ENCODE measurements around the gene SLC9A9.

Gene SLC9A9

DNA sequence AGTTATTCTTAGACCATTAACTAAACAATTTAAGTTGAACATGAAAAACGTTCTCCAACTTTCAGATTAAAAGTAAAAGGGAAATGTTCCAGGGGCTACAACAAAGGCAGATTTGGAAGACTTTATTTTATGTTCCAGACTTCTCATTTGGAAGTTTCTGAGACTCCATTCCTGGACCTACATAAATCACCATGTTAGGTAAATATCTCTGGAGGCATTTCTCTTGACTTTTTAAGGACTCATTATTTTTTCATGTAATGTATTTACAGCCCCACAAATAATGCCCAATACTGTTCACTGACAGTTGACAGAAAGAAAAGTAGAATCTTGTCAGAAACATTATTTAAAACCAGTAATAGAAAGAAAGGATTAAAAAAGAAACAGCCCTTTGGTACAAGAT is 352.1 kb downstream of the SLC9A9 start:
- TF ChIP-seq, protein P1, sequence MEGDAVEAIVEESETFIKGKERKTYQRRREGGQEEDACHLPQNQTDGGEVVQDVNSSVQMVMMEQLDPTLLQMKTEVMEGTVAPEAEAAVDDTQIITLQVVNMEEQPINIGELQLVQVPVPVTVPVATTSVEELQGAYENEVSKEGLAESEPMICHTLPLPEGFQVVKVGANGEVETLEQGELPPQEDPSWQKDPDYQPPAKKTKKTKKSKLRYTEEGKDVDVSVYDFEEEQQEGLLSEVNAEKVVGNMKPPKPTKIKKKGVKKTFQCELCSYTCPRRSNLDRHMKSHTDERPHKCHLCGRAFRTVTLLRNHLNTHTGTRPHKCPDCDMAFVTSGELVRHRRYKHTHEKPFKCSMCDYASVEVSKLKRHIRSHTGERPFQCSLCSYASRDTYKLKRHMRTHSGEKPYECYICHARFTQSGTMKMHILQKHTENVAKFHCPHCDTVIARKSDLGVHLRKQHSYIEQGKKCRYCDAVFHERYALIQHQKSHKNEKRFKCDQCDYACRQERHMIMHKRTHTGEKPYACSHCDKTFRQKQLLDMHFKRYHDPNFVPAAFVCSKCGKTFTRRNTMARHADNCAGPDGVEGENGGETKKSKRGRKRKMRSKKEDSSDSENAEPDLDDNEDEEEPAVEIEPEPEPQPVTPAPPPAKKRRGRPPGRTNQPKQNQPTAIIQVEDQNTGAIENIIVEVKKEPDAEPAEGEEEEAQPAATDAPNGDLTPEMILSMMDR (IDR thresholded peaks at IDR 0.05; ENCODE audit: extremely low read depth, missing control alignments), result no peak
- DNase-seq (ENCODE audit: low spot score), result no peak

GRCh38 chr3:143495527-143495926 is 352.7 kb downstream of the SLC9A9 start:
- no peak for DNase-seq (ENCODE audit: low spot score)
- TF ChIP-seq, protein P1 (IDR thresholded peaks at IDR 0.05; ENCODE audit: extremely low read depth, missing control alignments), result no peak

DNA sequence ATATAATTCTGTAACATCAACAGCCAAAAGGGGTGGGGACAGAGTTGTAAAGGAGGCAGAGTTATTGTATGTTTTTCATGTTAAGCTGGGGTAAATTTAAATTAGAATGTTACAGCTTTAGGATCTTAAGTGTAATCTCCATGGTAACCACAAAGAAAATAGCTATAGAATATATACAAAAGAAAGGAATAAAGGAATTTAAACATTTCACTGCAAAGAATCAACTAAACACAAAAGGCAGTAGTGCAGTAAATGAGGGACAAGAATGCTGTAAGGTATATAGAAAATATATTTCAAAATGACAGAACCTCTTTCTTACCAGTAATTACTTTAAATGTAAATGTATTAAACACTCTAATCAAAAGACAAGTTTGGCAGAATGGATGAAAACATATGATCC is 361.7 kb downstream of the SLC9A9 start:
- TF ChIP-seq, protein P1 (IDR thresholded peaks at IDR 0.05; ENCODE audit: extremely low read depth, missing control alignments), result no peak
- no peak for DNase-seq (ENCODE audit: low spot score)

DNA sequence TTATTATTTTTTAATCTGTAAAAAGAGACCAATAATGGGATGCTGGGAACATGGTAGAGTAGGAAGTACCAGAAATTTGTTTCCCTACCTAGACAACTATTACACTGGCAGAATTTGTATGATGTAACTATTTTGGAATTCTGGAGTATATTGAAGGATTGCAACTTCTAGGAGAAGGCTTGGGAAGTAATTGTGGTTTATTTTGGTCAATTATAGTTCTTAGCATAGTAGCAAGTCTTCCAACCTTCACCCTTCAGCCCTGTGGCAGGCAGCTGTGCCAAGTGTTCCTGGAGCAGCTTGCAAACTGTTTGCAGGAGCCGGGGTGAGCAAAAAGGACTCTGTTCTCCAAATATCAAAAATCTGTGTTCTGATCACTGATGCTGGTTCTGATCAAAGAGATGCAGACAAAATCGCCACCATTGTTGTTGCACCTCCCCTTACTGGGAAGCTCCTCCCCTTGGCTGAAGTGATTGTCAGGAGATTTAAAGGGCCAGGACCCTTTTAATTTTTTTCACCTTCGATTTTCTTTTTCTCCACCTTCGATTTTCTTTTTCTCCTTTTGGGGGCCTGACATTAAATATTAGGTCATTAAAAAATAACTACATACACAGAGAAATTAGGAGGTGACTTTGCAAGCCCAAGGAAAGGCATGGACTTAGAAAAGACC is 363.3 kb downstream of the SLC9A9 start:
- TF ChIP-seq, protein P1 (IDR thresholded peaks at IDR 0.05; ENCODE audit: extremely low read depth, missing control alignments), result no peak
- no peak for DNase-seq (ENCODE audit: low spot score)

DNA sequence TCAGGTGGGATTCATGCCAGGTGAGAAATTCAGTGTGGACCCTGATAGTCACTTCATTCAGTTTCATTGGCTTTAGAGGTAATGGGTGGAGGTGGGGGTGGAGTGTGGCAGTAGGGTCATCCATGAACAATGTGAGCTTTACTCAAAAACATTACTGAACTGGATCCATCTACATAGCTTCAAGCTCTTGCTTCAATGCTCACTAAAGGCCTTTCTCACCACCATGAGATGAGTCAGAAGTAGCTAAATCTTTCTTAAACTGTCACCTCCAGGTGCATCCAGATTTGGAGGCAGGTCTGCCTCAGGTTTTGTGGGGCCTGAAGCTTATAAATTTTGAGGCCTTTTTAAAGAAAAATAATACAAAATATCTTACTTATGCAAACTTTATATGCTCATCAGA is 365.1 kb downstream of the SLC9A9 start:
- TF ChIP-seq, protein P1 (IDR thresholded peaks at IDR 0.05; ENCODE audit: extremely low read depth, missing control alignments), result no peak
- DNase-seq (ENCODE audit: low spot score), result no peak

DNA sequence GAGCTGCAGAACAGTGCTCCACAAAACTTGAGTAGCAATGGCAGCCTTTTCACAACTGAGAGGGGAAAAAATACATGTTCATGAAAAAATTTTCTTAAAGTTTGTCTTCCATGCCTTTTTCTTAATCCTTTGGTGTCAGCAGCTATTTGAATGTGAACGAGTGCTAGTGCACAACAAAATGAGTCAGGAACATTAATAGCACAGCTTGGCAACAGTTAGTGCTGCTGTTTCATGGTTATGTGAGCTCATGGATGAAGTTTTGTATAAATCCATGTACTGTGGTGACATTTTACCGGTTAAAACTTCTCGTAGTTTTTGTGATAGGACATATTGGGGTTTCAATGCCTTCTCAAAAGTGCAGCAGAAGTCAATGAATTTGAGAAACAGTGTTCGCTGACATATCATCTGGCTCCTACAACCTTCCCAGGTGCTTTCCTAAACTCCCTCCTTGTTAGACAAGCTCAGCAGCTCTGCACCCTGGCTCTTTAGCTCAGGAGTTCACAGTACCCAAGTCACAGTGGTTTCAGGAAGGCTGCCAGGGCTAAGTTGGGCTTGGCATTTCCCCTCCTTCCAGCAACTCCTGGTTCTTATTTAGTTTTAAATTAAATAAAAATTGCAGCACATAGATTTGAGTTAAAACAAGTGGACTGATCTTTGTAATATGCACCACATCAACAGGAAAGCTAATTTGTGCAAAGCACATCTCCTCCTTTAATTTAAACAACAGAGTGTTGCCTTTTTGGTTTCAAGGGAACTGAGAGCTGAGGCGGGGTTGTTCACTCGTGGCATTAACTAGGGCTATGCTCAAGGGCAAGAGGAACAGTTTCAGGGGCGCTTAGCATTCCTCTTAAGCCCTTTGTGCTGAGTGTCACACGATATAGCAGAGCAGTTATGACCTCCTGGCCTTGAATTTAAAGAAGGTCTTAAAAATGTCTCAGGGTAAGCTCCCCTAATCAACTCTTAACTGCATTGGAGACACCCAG is 365.9 kb downstream of the SLC9A9 start:
- TF ChIP-seq, protein P1 (IDR thresholded peaks at IDR 0.05; ENCODE audit: extremely low read depth, missing control alignments), result no peak
- no peak for DNase-seq (ENCODE audit: low spot score)

- TF ChIP-seq, protein P1 (IDR thresholded peaks at IDR 0.05; ENCODE audit: extremely low read depth, missing control alignments), result no peak
- DNase-seq (ENCODE audit: low spot score), result no peak
These were observed 367.9 kb downstream of the SLC9A9 start for GRCh38 chr3:143480344-143480743.

Measured in GM20000 (cell line).